Measurements from ENCODE around the gene ZNF516.

Gene ZNF516

DNA sequence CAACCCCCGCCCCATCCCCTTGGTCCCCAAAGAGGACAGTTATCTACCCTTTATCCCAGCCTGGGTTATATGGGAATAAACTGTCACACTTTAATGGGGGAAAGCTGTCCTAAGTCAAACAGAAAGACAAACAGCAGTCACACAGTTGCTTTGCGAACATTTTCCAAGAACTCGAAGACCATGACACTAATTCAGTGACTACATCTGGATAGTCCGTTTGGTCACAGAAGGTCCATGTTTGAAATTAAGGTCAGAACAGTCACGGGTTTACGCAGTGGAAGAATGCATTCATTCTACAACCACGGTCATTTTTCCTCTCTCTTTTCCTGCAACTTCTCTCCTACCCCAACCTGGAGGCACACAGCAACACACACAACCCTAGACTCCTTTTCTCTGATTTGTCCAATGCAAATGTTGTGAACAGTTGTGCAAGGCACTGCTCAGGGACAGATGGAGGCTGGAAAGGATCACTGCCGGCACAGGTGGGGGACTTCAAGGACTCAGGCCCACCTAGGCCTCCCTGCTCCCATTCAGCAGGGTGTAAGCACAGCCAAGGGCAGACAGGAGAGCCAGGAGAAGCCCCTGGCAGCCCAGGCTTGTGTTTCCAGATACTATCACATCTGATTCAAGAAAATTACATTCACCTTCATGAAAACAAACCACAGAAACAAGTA, 39.9 kb downstream of the ZNF516 start:
- no peak for DNase-seq

DNA sequence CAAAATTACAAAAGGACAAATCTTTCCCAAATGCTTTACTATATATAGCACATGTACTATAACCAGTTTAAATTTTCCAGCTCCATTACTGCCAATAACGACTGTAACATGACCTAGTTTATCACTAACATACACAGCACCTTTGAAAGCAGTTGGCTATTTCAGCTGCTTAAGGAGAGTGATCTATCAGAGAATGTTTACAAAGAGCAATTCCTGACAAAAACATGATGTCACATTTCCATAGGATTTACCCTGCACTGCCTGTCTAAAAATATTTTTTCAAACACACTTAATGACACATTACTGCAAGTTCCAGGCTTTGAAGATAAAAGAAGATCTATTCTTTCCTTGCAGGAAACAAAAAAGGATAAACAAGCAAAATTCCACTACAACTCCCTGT, 40.6 kb downstream of the ZNF516 start:
- no peak for DNase-seq

- DNase-seq = no peak
Observed at GRCh38 chr18:76453932-76454331, 41.1 kb downstream of the ZNF516 start.

DNA sequence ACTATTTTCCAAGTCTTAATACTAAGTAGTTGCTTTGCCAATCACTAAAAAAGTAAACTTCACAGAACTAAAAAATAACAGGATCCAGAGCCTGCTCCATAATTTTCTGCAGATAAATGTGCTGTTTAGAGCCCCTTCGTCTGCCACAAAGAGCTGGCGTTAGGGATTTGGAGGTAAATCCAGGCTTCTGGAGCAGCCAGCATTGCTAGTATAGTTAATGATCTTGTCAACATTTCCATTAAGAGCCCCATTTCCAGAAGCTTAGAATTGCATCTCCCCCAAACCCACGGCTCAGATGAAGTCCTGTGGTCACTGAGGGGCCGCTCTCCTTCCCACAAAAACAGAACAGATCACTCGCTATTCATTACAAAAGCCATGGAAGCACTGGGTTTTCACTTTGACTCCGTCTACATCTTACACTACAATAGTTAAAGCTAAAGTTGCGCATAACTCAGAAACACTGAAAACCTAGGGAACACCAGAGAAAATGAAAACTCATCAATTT, 41.9 kb downstream of the ZNF516 start:
- DNase-seq = no peak

GRCh38 chr18:76452357-76452756, 42.7 kb downstream of the ZNF516 start:
- no peak for DNase-seq

- no peak for DNase-seq
Observed at GRCh38 chr18:76451396-76452331, 43.4 kb downstream of the ZNF516 start.

DNA sequence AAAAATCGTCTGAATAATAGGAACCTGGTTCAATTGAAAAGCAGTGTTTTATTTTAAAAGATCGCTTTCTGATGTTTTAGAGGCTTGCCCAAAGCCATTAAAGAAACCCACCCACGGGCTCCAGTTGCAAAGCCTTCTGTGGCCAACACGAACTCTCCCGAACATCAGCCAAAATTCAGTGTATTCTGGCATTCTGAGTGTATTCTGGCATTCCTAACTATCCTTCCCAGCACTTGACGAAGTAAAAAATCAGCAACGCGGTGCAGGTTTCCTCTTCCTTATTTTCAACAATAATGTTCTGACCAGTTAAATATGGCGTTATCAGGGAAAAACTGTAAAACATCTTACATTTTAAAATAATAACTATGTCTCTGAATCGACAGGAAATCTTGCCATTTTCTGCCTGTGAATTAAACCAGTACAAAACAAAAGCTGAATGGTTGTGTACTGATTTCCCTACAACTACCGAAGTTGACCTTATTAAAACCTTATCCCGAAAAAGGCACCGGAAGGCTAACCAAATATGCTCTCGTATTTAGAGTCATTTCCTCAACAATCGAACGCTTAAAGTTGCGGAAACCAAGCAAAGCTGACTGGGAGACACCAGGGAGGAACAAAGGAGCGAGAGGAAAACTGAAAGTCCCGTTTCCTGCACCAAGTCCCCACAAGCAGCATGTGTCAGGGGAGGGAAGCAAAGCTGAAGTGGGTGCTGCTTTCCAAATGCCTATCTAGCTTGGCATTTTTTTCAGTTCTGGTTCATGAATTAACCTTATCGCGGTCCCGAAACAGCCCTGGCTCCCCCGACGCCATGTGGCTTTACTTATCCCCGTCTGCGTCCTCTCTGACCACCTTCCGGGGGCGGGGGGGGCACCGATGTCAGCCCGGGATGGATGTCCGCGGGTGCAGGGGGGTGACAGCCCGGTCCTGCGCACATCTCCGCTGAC, 44.3 kb downstream of the ZNF516 start:
- no peak for DNase-seq

GRCh38 chr18:76449111-76449453, 46.0 kb downstream of the ZNF516 start:
- DNase-seq = no peak

DNA sequence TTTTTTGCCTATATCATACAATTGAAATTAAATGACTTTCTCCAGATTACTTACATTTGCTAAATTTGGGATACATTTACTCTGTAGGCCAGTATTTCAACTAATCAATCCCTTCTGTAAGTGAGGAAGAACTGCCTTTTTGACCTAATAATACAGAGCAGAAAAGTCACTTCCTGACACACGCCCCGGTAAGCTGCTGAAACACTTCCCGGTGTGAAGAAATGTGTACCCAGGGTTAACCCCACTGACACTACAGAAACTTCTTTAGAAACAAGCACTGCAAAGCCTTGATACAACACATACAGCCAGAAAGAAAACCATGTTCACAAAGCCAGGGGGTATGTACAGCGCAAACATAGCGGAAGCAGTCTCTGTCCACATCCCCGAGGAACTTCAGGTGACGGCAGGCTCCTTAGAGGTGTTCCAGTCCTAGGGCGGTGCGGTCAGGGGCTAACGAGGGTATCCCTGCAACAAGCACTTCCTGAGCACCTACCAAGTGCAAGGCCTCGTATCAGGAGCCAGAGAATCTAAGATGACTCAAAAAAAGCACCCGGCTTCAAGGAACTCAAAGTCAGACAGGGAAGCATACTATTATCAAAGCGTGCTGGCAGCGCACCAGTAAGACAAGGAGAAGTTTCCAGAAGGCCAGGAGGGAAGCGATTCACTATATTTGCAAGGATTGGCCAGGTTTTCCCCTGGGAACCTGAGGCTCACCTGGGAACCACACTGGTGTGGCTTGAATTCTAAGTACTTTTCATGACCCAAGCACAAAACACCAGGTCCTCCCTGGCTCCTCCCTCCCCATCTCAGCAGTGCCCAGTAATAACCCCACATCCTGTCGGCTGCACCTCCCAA, 46.6 kb downstream of the ZNF516 start:
- no peak for DNase-seq

DNA sequence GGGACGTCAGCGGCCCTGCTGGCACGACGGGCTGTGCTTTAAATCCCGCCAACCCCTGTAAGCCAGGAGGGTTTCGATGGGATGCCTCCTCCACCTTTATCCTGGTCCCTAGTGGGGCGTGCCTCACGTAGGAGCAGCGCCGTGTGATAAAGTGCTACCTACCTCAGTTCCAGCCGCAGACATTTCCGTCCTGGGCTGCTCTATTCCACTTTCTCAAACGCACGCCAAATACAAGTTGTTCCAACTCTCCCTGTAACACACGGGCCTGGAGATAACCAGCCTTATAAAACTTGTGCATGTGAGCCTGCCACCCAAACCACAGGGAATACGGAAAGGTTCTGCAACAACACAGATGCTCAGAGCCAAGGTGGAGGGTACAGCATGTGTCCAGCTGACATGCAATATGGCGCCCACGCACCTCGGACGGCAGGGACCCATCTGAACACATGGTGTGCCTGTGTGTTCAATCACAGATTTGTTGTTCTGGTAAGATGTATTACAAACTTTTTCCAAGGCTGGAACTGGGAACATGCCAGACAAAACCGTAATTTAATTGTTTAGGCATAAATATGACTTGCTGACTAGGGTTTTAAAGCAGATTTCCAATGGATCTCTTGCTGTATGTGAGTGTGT, 47.7 kb downstream of the ZNF516 start:
- DNase-seq = no peak

DNA sequence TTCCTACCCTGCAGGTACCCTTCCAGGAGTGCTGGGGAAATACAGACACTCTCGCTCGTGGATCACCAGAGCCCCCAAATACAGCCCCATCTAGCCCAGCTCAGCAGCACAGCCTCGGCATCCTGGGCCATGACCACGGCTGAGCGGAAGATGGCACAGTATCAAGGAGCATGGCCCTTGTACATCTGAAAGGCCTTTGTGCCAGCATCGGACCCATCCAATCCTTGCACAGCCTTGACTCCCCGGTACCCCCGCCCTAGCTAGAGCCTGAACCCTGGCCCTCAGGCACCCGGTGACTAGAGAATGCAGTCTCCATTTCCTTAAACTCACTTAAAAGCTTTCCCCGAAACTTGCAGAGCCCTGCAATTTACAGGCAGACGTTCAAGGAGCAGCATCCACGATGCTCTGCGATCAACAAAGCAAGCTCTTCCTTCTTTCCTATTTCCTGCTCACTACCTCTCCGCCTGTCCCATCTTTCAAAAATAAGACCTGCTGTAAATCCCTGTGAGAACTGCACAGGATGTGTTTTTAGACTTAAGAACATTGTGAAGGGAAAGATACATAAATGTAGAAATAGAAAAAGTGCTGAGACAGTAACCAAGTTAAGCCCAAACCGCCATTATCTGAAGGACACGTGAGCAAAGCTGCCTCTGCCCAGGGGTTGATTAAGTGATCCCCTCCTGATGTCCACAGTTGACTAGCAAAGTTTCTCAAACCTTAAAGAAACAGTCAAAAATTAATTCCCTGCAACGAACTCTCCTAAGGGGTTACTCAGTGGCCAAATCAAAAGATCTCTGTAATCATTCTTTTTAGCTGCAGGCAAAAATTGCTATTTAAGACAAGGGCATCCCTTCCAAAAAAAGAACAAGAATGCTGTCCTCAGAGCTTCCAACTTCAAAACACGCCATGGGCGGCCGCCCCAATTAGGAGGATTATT, 48.5 kb downstream of the ZNF516 start:
- no peak for DNase-seq

DNA sequence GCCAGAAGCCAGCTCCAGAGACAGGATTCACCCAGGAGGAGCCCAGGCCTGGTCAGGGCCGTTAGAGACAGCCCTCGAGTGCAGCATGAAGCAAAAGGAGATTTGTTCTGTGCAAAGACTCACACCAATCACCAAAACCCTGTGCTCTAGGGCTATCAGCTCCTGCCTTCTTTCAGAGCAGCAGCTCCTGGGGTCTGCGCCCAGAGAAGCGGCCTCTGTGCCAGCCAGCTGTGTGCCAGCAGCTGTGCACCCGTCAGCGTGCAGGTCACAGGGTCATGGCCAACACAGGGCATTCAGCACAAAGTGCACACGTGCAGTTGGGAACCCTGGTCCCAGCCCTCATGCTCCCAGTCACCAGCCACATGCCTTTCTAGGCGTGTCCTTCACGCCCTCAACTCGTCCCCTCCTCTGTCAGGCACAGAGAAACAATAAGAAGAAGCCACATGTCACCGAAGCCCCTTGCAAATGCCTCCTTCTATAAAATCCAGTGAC, 49.3 kb downstream of the ZNF516 start:
- DNase-seq = no peak

- DNase-seq = no peak
Observed at GRCh38 chr18:76445275-76445674, 49.8 kb downstream of the ZNF516 start.

DNA sequence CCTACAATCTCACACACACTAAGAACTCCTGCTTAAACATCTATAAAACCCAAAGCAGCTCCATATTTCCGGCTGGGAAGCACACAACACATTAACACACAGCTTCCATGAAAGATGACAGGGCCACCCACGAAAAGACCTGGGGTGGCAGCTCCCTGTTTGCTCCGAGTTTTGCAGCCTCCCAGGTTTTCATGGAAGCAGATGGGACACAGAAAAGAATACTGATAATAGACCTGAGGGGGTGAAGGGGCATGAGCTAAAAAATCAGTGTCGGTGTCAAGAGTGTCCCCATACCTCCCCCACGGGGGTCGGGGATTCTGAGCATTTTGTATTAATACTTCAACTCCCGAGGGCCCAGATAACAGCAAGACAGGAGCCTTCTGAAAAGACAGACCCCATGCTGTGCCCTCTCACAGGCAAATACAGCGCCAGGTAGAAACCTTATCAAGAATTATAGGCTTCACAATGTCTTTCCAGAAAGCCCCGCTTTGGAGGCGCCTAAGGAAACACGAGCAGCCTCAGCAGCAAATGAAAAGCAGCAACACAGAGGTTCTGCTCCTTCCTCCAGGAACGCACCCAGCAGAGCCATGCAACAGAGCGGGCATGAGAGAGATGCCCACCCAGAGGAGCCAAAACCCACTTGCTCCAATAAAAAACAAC, 50.5 kb downstream of the ZNF516 start:
- no peak for DNase-seq

DNA sequence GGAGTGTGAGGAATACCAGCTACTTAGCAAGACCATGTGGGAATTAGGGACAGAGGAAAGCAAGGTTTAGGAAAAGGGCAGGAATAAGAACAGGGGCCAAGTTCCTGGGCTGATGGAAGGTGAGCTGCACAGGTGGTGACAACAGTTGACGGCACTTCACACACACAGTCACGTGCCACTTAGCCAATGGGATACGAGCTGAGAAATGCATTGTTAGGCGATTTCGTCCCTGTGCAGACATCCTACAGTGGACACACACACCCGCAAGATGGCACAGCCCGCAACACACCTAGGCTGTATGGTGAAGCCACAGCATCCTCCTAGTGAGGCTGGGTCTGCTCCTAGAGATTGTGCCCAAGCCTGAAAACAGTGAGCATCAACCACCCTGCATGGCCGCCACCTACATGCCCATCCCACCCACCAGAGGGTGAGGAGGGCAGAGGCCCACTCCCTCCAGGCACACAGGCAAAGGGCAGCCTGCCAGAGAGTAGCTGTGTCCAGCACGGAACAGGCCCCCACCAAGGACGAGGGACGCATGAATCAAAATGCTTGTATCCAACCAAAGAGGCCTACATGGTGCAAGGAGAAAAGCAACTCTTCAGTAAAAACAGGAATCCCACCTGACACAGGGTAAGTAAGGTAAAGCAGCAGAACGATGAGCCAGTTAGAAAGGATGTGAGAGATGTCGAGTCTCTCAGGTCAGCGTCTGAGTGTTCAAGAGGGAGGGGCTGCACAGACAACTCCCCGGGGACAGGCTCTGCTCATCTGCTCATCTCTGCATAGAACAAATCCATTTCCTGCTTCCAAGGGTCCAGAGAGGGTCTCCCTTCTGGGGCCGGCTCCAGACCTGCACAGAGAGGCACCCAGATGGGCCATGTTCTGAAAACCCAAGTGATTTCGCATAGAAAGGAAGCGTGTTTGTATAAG, 51.3 kb downstream of the ZNF516 start:
- DNase-seq = no peak

DNA sequence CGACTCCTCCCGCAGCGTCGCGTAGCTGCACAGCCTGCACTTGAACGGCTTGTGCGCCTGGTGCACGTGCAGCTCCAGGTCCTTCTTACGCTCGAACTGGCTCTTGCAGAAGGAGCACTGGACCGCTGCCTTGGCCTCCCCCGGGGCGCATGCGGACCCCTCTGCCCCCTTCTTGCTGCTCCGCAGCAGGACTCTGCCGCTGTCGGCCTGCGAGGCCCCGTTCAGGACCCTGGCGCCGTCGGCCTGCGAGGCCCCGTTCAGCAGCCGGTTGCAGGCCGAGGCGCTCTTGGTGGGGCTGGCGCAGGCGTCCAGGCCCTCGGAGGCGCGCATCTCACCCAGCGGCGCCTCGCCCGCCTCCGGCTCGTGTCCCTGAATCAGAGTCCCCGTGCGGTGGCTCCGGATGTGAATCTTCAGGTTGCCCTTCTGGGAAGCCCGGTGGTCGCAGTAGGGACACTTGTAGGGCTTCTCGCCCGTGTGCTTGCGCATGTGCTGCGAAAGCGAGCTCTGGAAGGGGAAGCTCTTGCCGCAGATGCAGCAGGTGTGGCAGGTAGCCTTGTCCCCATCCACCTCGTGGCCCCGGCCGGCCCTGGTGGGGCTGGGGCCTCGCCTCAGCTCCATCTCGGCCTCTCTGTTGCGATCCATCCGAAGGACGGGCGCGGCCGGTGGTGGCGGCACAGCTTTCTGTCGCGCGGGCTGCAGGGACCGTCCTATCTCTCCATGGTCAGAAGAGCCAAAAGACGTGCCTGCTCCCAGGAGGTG, 52.5 kb downstream of the ZNF516 start:
- DNase-seq = no peak

GRCh38 chr18:76441668-76442412, 53.2 kb downstream of the ZNF516 start:
- DNase-seq = no peak
